Measurements from ENCODE around the gene ZFP36. TPM values are rescaled to one million over a fixed set of nuclear protein-coding genes. Genes with fewer than 3 reads are reported as not detected.

ZFP36 gene
- total RNA-seq, 6 experiments from 2014 or later = 30.9 to 81.6 (median 68.5) TPM

- peak overlapping the region; percentile 85 for H3K4me3 Mint-ChIP-seq
- H3K36me3 Mint-ChIP-seq (ENCODE audit: low read depth) = peaks cover 14% of the 10 kb centered on the region
- H3K27ac Mint-ChIP-seq = peak overlapping the region; percentile 99
- peaks cover 58% of the 10 kb centered on the region for H3K4me1 Mint-ChIP-seq (ENCODE audit: low read depth)
- DNase-seq = peak; percentile 86
- peaks cover 17% of the 10 kb centered on the region for H3K27me3 Mint-ChIP-seq (ENCODE audit: insufficient read depth)
- TF ChIP-seq CTCF (IDR thresholded peaks at IDR 0.05) = no peak
- peaks cover 6% of the 10 kb centered on the region; the same call in 1 of the 2 replicates for H3K9me3 Mint-ChIP-seq
Observed at GRCh38 chr19:39402346-39403300, 4.0 kb upstream of the ZFP36 start.

GRCh38 chr19:39403331-39404312, 3.0 kb upstream of the ZFP36 start:
- no peak for TF ChIP-seq CTCF (IDR thresholded peaks at IDR 0.05)
- H3K27ac Mint-ChIP-seq = peak overlapping the region; percentile 99
- H3K4me1 Mint-ChIP-seq (ENCODE audit: low read depth) = peaks cover 57% of the 10 kb centered on the region
- H3K9me3 Mint-ChIP-seq = peaks cover 6% of the 10 kb centered on the region; the same call in 1 of the 2 replicates
- H3K4me3 Mint-ChIP-seq = peak overlapping the region; percentile 85
- peaks cover 26% of the 10 kb centered on the region for H3K27me3 Mint-ChIP-seq (ENCODE audit: insufficient read depth)
- peak; percentile 99 for DNase-seq
- H3K36me3 Mint-ChIP-seq (ENCODE audit: low read depth) = peaks cover 24% of the 10 kb centered on the region

GRCh38 chr19:39405261-39405957, 1.2 kb upstream of the ZFP36 start:
- no peak for DNase-seq
- TF ChIP-seq CTCF (IDR thresholded peaks at IDR 0.05) = no peak
- Mint-ChIP-seq H3K4me3 (peak overlapping the region; percentile 92; the same call in 1 of the 2 replicates), H3K27ac (peak overlapping the region; percentile 99), H3K9me3 (peaks cover 6% of the 10 kb centered on the region), H3K36me3 (ENCODE audit: low read depth) (peaks cover 21% of the 10 kb centered on the region), H3K27me3 (ENCODE audit: insufficient read depth) (peaks cover 38% of the 10 kb centered on the region), H3K4me1 (ENCODE audit: low read depth) (peaks cover 55% of the 10 kb centered on the region)

GRCh38 chr19:39405958-39406655, 540 bp upstream of the ZFP36 start:
- H3K4me1 Mint-ChIP-seq (ENCODE audit: low read depth) = peaks cover 57% of the 10 kb centered on the region
- peak overlapping the region; percentile 91 for H3K27ac Mint-ChIP-seq
- peaks cover 43% of the 10 kb centered on the region for H3K27me3 Mint-ChIP-seq (ENCODE audit: insufficient read depth)
- H3K4me3 Mint-ChIP-seq = peak overlapping the region; percentile 92
- peaks cover 12% of the 10 kb centered on the region for H3K9me3 Mint-ChIP-seq
- peaks cover 21% of the 10 kb centered on the region for H3K36me3 Mint-ChIP-seq (ENCODE audit: low read depth)
- no peak for TF ChIP-seq CTCF (IDR thresholded peaks at IDR 0.05)
- no peak for DNase-seq

All from HFFc6 (cell line).